GM10248 (cell line): ENCODE measurements around the gene CLEC4E.
"Not testable (repeated sequence)": the region's sequence is repeated elsewhere in the genome, so short reads cannot be mapped to it uniquely, and the experiment has no call there.

Source experiments
- CTCF ChIA-PET: fragments of 300-600 bp; sonication (Branson Sonifier 250); formaldehyde crosslinking; extraction: SDS; loops from one replicate; lab custom pipeline; 2021; ENCODE audit warnings: antibody characterized with exemption; lab: Yijun Ruan, JAX
- POLR2A ChIA-PET: fragments of 350-650 bp; sonication (Branson Sonifier 250); formaldehyde crosslinking; extraction: SDS; loops from one replicate; lab custom pipeline; 2020; ENCODE audit warnings: antibody characterized with exemption; lab: Yijun Ruan, JAX
- DNase-seq: peaks from one replicate; pipeline ENCODE4 v3.0.0; 2012; ENCODE audit errors: extremely low spot score
- CTCF ChIP-seq: IDR thresholded peaks from 2 replicates; pipeline ENCODE4 v1.5.1; 2012; ENCODE audit warnings: mild to moderate bottlenecking, low read depth; ENCODE audit errors: extremely low read depth, missing control alignments, control extremely low read depth

CLEC4E gene

GRCh38 chr12:8540831-8541230, at the start of gene CLEC4E:
TSS of gene CLEC4E (minus strand) at chr12:8540905. CDS start at chr12:8540797, 108 bp downstream.
- POLR2A ChIA-PET, DNase-seq: not testable (repeated sequence)
- CTCF ChIA-PET, result interaction anchor here (1.1 to 1.5 kb wide), 2 partner anchors 11 to 320 kb away, joined by 3 to 5 read pairs; no protein-coding TSS in a partner anchor

- DNase-seq, result no peak
- ChIA-PET POLR2A (no interaction called here), CTCF (interaction anchor here (1.4 to 9.2 kb wide), 6 partner anchors 20 to 300 kb away, joined by 3 to 106 read pairs (median 8); partner anchors contain the start of gene AICDA)
- no peak for TF ChIP-seq CTCF
Observed at GRCh38 chr12:8589679-8590078, 49.0 kb upstream of the CLEC4E start.

GRCh38 chr12:8584478-8584877, 43.8 kb upstream of the CLEC4E start:
- POLR2A ChIA-PET, DNase-seq: not testable (repeated sequence)
- CTCF ChIA-PET, result interaction anchor here (0.9 to 1.1 kb wide), 2 partner anchors 92 to 306 kb away, joined by 3 read pairs; no protein-coding TSS in a partner anchor

- CTCF ChIA-PET, result interaction anchor here (0.5 to 1.0 kb wide), 3 partner anchors 40 to 92 kb away, joined by 3 to 4 read pairs (median 3); no protein-coding TSS in a partner anchor
- POLR2A ChIA-PET, result no interaction called here
- DNase-seq, result no peak
- TF ChIP-seq CTCF, result no peak
Observed at GRCh38 chr12:8584004-8584403, 43.3 kb upstream of the CLEC4E start.

GRCh38 chr12:8581098-8581784, 40.5 kb upstream of the CLEC4E start:
- CTCF ChIA-PET, result interaction anchor here (2.1 kb wide), 1 partner anchor 10 kb away, joined by 13 read pairs; no protein-coding TSS in a partner anchor

GRCh38 chr12:8577879-8578278, 37.2 kb upstream of the CLEC4E start:
- ChIA-PET CTCF (interaction anchor here (1.0 to 2.3 kb wide), 6 partner anchors 9 to 34 kb away, joined by 3 to 6 read pairs (median 5); no protein-coding TSS in a partner anchor), POLR2A (interaction anchor here (0.5 kb wide), 1 partner anchor 337 kb away, joined by 3 read pairs; the partner anchor contains the start of gene PHC1)
- no peak for TF ChIP-seq CTCF
- DNase-seq, result no peak

More at GRCh38 chr12:8581098-8581784, 40.5 kb upstream of the CLEC4E start:
- TF ChIP-seq CTCF, result no peak
- no peak for DNase-seq
- POLR2A ChIA-PET, result no interaction called here

- DNase-seq, result no peak
- TF ChIP-seq CTCF, result no peak
- ChIA-PET POLR2A (no interaction called here), CTCF (interaction anchor here (1.0 to 6.9 kb wide), 2 partner anchors 12 to 28 kb away, joined by 3 to 29 read pairs; no protein-coding TSS in a partner anchor)
Observed at GRCh38 chr12:8572507-8572906, 31.8 kb upstream of the CLEC4E start.
